Mesendoderm (in vitro differentiated cells): ENCODE data around the gene TACR1.
A peak's percentile ranks its signal among the peaks of the same experiment; 100 is the strongest.

Experiments used
- DNase-seq: peaks from one replicate; pipeline ENCODE4 v3.0.0; 2013
- H2AK5ac ChIP-seq: 2 replicates; pipeline ENCODE4 v1.6.1; 2013; ENCODE audit warnings: low read length, inconsistent platforms
- H2BK120ac ChIP-seq: 2 replicates; pipeline ENCODE4 v1.6.1; 2013; ENCODE audit warnings: low read depth, mild to moderate bottlenecking, low read length, moderate library complexity, mixed read lengths
- H2BK15ac ChIP-seq: replicated peaks from 2 replicates; pipeline ENCODE4 v1.6.1; 2013; ENCODE audit warnings: low read depth, mild to moderate bottlenecking, moderate library complexity
- H2BK5ac ChIP-seq: 2 replicates; pipeline ENCODE4 v1.6.1; 2013; ENCODE audit warnings: low read length, inconsistent platforms
- H3K18ac ChIP-seq: 2 replicates; pipeline ENCODE4 v1.6.1; 2013; ENCODE audit warnings: mild to moderate bottlenecking, low read length, mixed read lengths
- H3K23ac ChIP-seq: one replicate; pipeline ENCODE4 v1.6.1; 2013; ENCODE audit warnings: low read length
- H3K27ac ChIP-seq: 2 replicates; pipeline ENCODE4 v1.5.1; 2013; ENCODE audit warnings: low read depth, mild to moderate bottlenecking, inconsistent platforms, low read length, moderate library complexity
- H3K27me3 ChIP-seq: 2 replicates; pipeline ENCODE4 v1.6.1; 2013; ENCODE audit warnings: low read length, control low read depth, mild to moderate bottlenecking, inconsistent platforms; ENCODE audit not compliant: insufficient read depth, poor library complexity
- H3K36me3 ChIP-seq: 2 replicates; pipeline ENCODE4 v1.6.1; 2013; ENCODE audit warnings: low read length, inconsistent platforms; ENCODE audit not compliant: control insufficient read depth, insufficient read depth
- H3K4ac ChIP-seq: one replicate; pipeline ENCODE4 v1.6.1; 2013; ENCODE audit warnings: low read depth, mild to moderate bottlenecking, low read length, moderate library complexity
- H3K4me1 ChIP-seq: 2 replicates; pipeline ENCODE4 v1.6.1; 2013; ENCODE audit warnings: low read depth, low read length, inconsistent platforms; ENCODE audit not compliant: control insufficient read depth
- H3K4me2 ChIP-seq: 2 replicates; pipeline ENCODE4 v1.6.1; 2013; ENCODE audit warnings: low read length
- H3K4me3 ChIP-seq: 2 replicates; pipeline ENCODE4 v1.5.1; 2013; ENCODE audit warnings: mild to moderate bottlenecking, low read length
- H3K56ac ChIP-seq: one replicate; pipeline ENCODE4 v1.6.1; 2013; ENCODE audit warnings: low read length
- H3K79me1 ChIP-seq: 2 replicates; pipeline ENCODE4 v1.6.1; 2013; ENCODE audit warnings: low read length, inconsistent platforms
- H3K79me2 ChIP-seq: 2 replicates; pipeline ENCODE4 v1.6.1; 2013; ENCODE audit warnings: mild to moderate bottlenecking, low read length; ENCODE audit not compliant: control insufficient read depth, insufficient read depth
- H3K9ac ChIP-seq: 2 replicates; pipeline ENCODE4 v1.6.1; 2013; ENCODE audit warnings: low read length, inconsistent platforms
- H4K5ac ChIP-seq: one replicate; pipeline ENCODE4 v1.6.1; 2013; ENCODE audit warnings: low read length
- H4K8ac ChIP-seq: one replicate; pipeline ENCODE4 v1.6.1; 2013; ENCODE audit warnings: low read depth, mild to moderate bottlenecking, control low read depth, low read length, moderate library complexity
- WGBS: extraction: QIAGEN DNeasy Blood & Tissue Kit; methylation state at CpG from one replicate; pipeline ENCODE4 v1.1.7; 2013; ENCODE audit warnings: low lambda C conversion rate, missing lambda C conversion rate; ENCODE audit not compliant: insufficient coverage; ENCODE audit errors: extremely low coverage; 5-methylcytosine and 5-hydroxymethylcytosine counted together

TACR1 gene

GRCh38 chr2:75204833-75205232 is 5.5 kb upstream of the TACR1 start:
- H3K56ac ChIP-seq: no peak overlapping the region
- H3K18ac ChIP-seq: no peak overlapping the region
- H3K79me1 ChIP-seq: no peaks in the 10 kb centered on the region
- no peak overlapping the region for H3K23ac ChIP-seq
- H3K4me2 ChIP-seq: no peak overlapping the region
- peaks cover 10% of the 10 kb centered on the region for H3K27me3 ChIP-seq
- no peak overlapping the region for H2BK120ac ChIP-seq
- no peak overlapping the region for H2BK15ac ChIP-seq
- H2AK5ac ChIP-seq: no peak overlapping the region
- H2BK5ac ChIP-seq: no peak overlapping the region
- no peak overlapping the region for H4K5ac ChIP-seq
- H3K36me3 ChIP-seq: no peaks in the 10 kb centered on the region
- H3K9ac ChIP-seq: no peak overlapping the region
- no peaks in the 10 kb centered on the region for H3K4me1 ChIP-seq
- no peak overlapping the region for H4K8ac ChIP-seq
- no peak overlapping the region for H3K4me3 ChIP-seq
- no peak overlapping the region for H3K27ac ChIP-seq
- WGBS: no CpG with 5 or more reads among the region's 3 CpGs
- no peak overlapping the region for H3K4ac ChIP-seq
- H3K79me2 ChIP-seq: no peaks in the 10 kb centered on the region
- DNase-seq: no peak

- Histone ChIP-seq H3K4me3 (no peak overlapping the region), H3K9ac (no peak overlapping the region)
These were observed 3.0 kb upstream of the TACR1 start for GRCh38 chr2:75202359-75202758.

GRCh38 chr2:75200140-75201096 is 1.1 kb upstream of the TACR1 start:
- Histone ChIP-seq H3K4me3 (peak overlapping the region; percentile 14), H3K4ac (peak overlapping the region; percentile 65), H2BK5ac (no peak overlapping the region), H3K9ac (peak overlapping the region; percentile 51), H3K36me3 (no peaks in the 10 kb centered on the region), H3K56ac (peak overlapping the region; percentile 74), H3K23ac (peak overlapping the region; percentile 18), H3K27me3 (peaks cover 20% of the 10 kb centered on the region), H2BK15ac (no peak overlapping the region), H3K79me1 (no peaks in the 10 kb centered on the region), H3K27ac (no peak overlapping the region), H4K5ac (no peak overlapping the region), H2BK120ac (no peak overlapping the region), H3K4me1 (no peaks in the 10 kb centered on the region), H2AK5ac (no peak overlapping the region), H3K79me2 (no peaks in the 10 kb centered on the region), H3K18ac (peak overlapping the region; percentile 43), H4K8ac (no peak overlapping the region), H3K4me2 (peak overlapping the region; percentile 79)
- WGBS: no CpG with 5 or more reads among the region's 57 CpGs
- DNase-seq: peak; percentile 59

More at GRCh38 chr2:75202359-75202758, 3.0 kb upstream of the TACR1 start:
- no peak overlapping the region for H3K4ac ChIP-seq
- no peak overlapping the region for H3K4me2 ChIP-seq
- H3K27ac ChIP-seq: no peak overlapping the region
- no peaks in the 10 kb centered on the region for H3K36me3 ChIP-seq
- H2BK5ac ChIP-seq: no peak overlapping the region
- H3K79me1 ChIP-seq: no peaks in the 10 kb centered on the region
- H3K79me2 ChIP-seq: no peaks in the 10 kb centered on the region
- no peaks in the 10 kb centered on the region for H3K4me1 ChIP-seq
- H4K5ac ChIP-seq: no peak overlapping the region
- no peak overlapping the region for H4K8ac ChIP-seq
- no peak for DNase-seq
- H2BK120ac ChIP-seq: no peak overlapping the region
- H3K27me3 ChIP-seq: peaks cover 20% of the 10 kb centered on the region
- H3K23ac ChIP-seq: no peak overlapping the region
- H3K56ac ChIP-seq: no peak overlapping the region
- H2BK15ac ChIP-seq: no peak overlapping the region
- H3K18ac ChIP-seq: no peak overlapping the region
- WGBS: no CpG with 5 or more reads among the region's 2 CpGs
- H2AK5ac ChIP-seq: no peak overlapping the region

GRCh38 chr2:75195076-75195691 is 4.1 kb downstream of the TACR1 start:
- H3K36me3 ChIP-seq: no peaks in the 10 kb centered on the region
- no peak overlapping the region for H3K4me2 ChIP-seq
- H3K56ac ChIP-seq: no peak overlapping the region
- H3K4ac ChIP-seq: no peak overlapping the region
- H4K5ac ChIP-seq: no peak overlapping the region
- no peak overlapping the region for H2BK15ac ChIP-seq
- H3K79me1 ChIP-seq: no peaks in the 10 kb centered on the region
- peaks cover 12% of the 10 kb centered on the region for H3K27me3 ChIP-seq
- H3K27ac ChIP-seq: no peak overlapping the region
- no peak overlapping the region for H3K18ac ChIP-seq
- H3K4me3 ChIP-seq: no peak overlapping the region
- H2BK5ac ChIP-seq: no peak overlapping the region
- no peak overlapping the region for H2BK120ac ChIP-seq
- no peak overlapping the region for H3K23ac ChIP-seq
- DNase-seq: no peak
- H2AK5ac ChIP-seq: no peak overlapping the region
- H4K8ac ChIP-seq: no peak overlapping the region
- no peak overlapping the region for H3K9ac ChIP-seq
- H3K79me2 ChIP-seq: no peaks in the 10 kb centered on the region
- WGBS: no CpG with 5 or more reads among the region's 1 CpG
- no peaks in the 10 kb centered on the region for H3K4me1 ChIP-seq

- H2BK120ac ChIP-seq: no peak overlapping the region
- no peak overlapping the region for H3K27ac ChIP-seq
- no peak for DNase-seq
- H3K18ac ChIP-seq: no peak overlapping the region
- WGBS: no CpG with 5 or more reads among the region's 4 CpGs
- H3K9ac ChIP-seq: no peak overlapping the region
- H3K79me2 ChIP-seq: no peaks in the 10 kb centered on the region
- no peak overlapping the region for H4K5ac ChIP-seq
- no peak overlapping the region for H3K4me2 ChIP-seq
- H3K79me1 ChIP-seq: no peaks in the 10 kb centered on the region
- no peak overlapping the region for H3K4me3 ChIP-seq
- H3K4me1 ChIP-seq: no peaks in the 10 kb centered on the region
- no peaks in the 10 kb centered on the region for H3K36me3 ChIP-seq
- H3K4ac ChIP-seq: no peak overlapping the region
- no peak overlapping the region for H3K56ac ChIP-seq
- H3K27me3 ChIP-seq: peaks cover 10% of the 10 kb centered on the region
- H3K23ac ChIP-seq: no peak overlapping the region
- no peak overlapping the region for H2AK5ac ChIP-seq
- H2BK15ac ChIP-seq: no peak overlapping the region
- no peak overlapping the region for H2BK5ac ChIP-seq
- H4K8ac ChIP-seq: no peak overlapping the region
These were observed 5.0 kb downstream of the TACR1 start for GRCh38 chr2:75194184-75194868.
